Panc1 (cell line): Measurements from ENCODE around the gene NADK2.

Source experiments
- CTCF ChIP-seq: fragments of 450-650 bp; IDR thresholded peaks from 2 replicates; pipeline ENCODE4 v1.5.1; 2017; ENCODE audit warnings: mild to moderate bottlenecking
- POLR2AphosphoS5 ChIP-seq: IDR thresholded peaks from 2 replicates; pipeline ENCODE4 v1.6.1; 2012; ENCODE audit warnings: mild to moderate bottlenecking, low read depth, low read length, moderate library complexity
- TCF7L2 ChIP-seq: IDR thresholded peaks from 2 replicates; pipeline ENCODE4 v1.6.1; 2011; ENCODE audit warnings: mild to moderate bottlenecking, low read depth, low read length, inconsistent platforms

- TF ChIP-seq TCF7L2 (no peak), POLR2AphosphoS5 (no peak), CTCF (no peak)
Observed at GRCh38 chr5:36244076-36244475, 2.4 kb upstream of the NADK2 start.
